ENCODE data around the gene GAN.

GAN gene

GRCh38 chr16:81314603-81315270, at the start of gene GAN:
TSS of gene GAN (plus strand) at chr16:81314962. CDS start at chr16:81315114, 152 bp downstream.
- DNase-seq (ENCODE audit: extremely low read depth, low read depth): peak; percentile 83
- H3K4me3 ChIP-seq (replicated peaks; ENCODE audit: low read depth, low read length): peak within 1 kb of the TSS; percentile 94
- TF ChIP-seq CTCF (IDR thresholded peaks at IDR 0.05; ENCODE audit: low read depth, low read length, missing control alignments): no peak

DNA sequence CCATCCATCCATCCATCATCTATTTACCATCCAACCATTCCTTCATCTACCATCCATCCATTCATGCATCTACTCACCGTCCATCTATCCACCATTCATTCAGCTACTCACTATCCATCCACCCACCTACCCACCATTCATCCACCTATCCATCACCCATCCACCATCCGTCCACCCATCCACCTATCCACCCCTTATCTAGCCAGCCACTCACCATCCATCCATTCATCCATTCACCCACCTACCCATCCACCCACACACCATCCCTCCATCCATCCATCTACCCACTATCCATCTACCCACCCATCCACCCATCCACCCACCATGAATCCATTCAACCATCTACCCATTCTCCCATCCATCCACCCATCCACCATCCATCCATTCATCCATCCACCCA, 49.7 kb upstream of the GAN start:
- no peak for TF ChIP-seq CTCF (IDR thresholded peaks at IDR 0.05; ENCODE audit: low read depth, low read length, missing control alignments)
- no peak for DNase-seq (ENCODE audit: extremely low read depth, low read depth)
- H3K4me3 ChIP-seq (replicated peaks; ENCODE audit: low read depth, low read length): no peak overlapping the region

DNA sequence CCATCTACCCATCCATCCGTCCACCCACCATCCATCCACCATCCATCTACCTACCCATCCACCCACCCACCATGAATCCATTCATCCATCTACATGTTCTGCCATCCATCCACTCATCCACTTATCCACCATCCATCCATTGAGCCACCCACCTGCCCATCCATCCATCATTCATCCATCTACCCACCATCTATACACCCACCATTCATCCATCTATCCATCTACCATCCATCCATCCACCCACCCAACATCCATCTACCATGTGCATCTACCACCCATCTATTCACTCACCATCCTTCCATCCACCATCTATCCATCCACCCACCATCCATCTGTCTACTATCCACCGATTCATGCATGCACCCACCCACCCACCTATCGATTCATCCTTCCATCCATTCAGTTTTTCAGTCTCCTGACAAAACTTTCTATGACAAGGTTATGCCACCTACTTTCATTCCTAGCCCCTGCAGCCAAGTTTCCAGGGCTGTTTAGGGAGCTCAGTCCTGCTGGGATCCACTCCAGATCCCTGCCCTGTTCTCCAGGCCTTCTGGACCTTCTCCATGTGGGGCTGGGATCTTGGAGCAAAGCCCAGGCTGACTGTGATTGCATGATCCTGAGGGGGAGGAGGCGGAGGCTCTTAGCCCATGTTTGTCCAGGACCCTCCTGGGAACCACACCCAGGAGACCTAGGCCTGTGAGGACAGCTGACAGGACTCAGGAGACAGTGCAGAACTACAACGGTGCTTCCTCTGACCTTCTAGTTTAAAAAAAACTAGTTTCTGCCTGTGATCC, 48.9 kb upstream of the GAN start:
- H3K4me3 ChIP-seq (replicated peaks; ENCODE audit: low read depth, low read length): no peak overlapping the region
- no peak for TF ChIP-seq CTCF (IDR thresholded peaks at IDR 0.05; ENCODE audit: low read depth, low read length, missing control alignments)
- no peak for DNase-seq (ENCODE audit: extremely low read depth, low read depth)

DNA sequence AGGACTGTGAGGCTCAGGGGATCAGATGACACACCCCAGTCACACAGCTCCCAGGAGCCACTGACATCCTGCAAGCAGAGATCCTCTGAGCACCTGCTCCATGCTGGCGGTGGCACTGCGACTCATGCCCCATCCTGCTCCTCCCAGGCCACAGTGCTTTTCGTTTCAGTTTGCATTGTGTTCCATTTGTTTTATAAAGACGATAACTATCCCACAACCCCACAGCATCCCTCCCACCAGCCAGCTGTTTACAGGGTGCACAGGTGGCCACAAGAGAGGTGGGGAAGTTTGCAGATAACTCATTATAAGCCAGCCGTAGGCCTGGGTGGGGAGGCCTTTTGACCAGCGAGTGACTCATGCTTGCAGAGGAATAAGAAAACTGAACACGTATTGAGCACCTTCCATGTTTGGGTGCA, 48.1 kb upstream of the GAN start:
- no peak overlapping the region for H3K4me3 ChIP-seq (replicated peaks; ENCODE audit: low read depth, low read length)
- TF ChIP-seq CTCF (IDR thresholded peaks at IDR 0.05; ENCODE audit: low read depth, low read length, missing control alignments): no peak
- no peak for DNase-seq (ENCODE audit: extremely low read depth, low read depth)

DNA sequence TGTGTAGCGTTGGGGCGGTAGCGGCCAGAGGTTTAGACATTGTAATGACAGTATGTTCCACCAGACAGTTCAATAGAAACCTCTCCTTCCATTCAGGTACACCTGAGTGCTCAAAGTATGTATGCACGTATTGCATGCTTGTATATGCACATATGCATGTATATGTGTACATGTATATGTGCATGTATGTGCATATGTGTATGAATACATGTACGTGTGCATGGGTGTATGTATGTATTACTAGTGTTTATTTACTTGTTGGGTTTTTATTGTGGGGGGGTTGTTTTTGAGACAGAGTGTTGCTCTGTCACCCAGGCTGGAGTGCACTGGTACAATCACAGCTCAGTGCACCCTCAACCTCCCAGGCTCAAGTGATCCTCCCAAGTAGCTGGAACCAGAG, 46.3 kb upstream of the GAN start:
- no peak overlapping the region for H3K4me3 ChIP-seq (replicated peaks; ENCODE audit: low read depth, low read length)
- TF ChIP-seq CTCF (IDR thresholded peaks at IDR 0.05; ENCODE audit: low read depth, low read length, missing control alignments): no peak
- no peak for DNase-seq (ENCODE audit: extremely low read depth, low read depth)

DNA sequence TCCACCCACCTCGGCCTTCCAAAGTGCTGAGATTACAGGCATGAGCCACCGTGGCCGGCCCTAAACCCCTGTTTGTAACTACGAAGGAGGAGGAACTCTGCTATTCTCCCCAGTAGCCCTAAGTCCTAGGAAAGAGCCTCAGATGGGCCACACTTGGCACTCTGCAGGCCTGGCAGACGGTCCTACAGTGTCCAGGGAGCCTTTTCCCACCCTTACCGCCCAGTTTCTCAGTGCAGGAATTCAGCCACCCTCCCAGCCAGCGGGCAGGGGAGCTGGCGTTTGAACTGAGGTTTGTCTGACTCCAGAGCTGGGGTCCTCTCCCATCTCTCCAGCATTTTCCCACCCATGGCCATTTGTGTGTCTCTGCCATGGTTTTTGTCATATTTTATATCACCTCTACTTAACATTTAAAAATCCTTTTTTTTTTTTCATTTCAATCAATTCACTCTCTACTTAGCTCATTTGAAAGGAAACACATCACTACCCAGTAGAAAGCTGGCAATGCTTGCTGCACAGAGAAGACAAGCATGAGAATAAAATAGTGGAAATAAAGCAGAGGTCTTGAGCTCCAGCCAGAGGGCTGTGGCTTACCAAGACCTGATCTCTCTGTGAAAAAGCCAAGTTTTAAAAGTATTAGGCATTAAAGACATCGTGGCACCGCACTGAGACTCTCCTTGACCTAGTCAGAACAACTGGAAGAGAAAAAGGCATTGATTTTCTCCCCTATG, 41.4 kb upstream of the GAN start:
- H3K4me3 ChIP-seq (replicated peaks; ENCODE audit: low read depth, low read length): no peak overlapping the region
- DNase-seq (ENCODE audit: extremely low read depth, low read depth): no peak
- no peak for TF ChIP-seq CTCF (IDR thresholded peaks at IDR 0.05; ENCODE audit: low read depth, low read length, missing control alignments)
